IPS-15b (cell line): ENCODE data around the gene STK31.
A peak's percentile ranks its signal among the peaks of the same experiment; 100 is the strongest.
"Not testable (repeated sequence)": the region's sequence is repeated elsewhere in the genome, so short reads cannot be mapped to it uniquely, and the experiment has no call there.

Experiments used
- H3K27me3 ChIP-seq: one replicate; pipeline ENCODE4 v1.6.1; 2013; ENCODE audit warnings: low read length; ENCODE audit not compliant: control insufficient read depth, insufficient read depth
- H3K36me3 ChIP-seq: one replicate; pipeline ENCODE4 v1.6.1; 2013; ENCODE audit warnings: low read length; ENCODE audit not compliant: control insufficient read depth, insufficient read depth
- H3K4me1 ChIP-seq: one replicate; pipeline ENCODE4 v1.6.1; 2013; ENCODE audit warnings: mild to moderate bottlenecking, low read length; ENCODE audit not compliant: control insufficient read depth, insufficient read depth
- H3K4me3 ChIP-seq: one replicate; pipeline ENCODE4 v1.5.1; 2013; ENCODE audit warnings: low read depth, low read length
- H3K9ac ChIP-seq: one replicate; pipeline ENCODE4 v1.6.1; 2013; ENCODE audit warnings: low read depth, mild to moderate bottlenecking, low read length
- H3K9me3 ChIP-seq: one replicate; pipeline ENCODE4 v1.6.1; 2013; ENCODE audit warnings: mild to moderate bottlenecking, low read length; ENCODE audit not compliant: control insufficient read depth, insufficient read depth

STK31 gene

DNA sequence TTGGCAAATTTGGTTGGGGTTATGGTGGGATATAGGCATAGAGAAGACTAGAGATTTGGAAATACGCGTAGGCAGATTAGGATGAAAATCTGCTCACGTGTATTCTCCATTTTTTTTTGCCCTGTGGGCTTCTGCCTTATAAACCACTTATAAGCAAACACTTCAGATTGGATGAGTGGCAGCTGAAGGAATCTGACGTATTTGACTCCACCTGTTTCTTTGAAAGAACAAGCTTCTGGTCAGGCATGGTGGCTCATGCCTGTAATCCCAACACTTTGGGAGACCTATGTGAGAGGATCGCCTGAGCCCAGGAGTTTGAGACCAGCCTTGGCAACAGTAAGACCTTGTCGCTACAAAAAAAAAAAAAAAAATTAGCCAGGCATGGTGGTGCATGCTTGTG lies 5.1 kb downstream of the STK31 start:
- H3K9me3 ChIP-seq, result no peaks in the 10 kb centered on the region
- no peaks in the 10 kb centered on the region for H3K4me1 ChIP-seq

DNA sequence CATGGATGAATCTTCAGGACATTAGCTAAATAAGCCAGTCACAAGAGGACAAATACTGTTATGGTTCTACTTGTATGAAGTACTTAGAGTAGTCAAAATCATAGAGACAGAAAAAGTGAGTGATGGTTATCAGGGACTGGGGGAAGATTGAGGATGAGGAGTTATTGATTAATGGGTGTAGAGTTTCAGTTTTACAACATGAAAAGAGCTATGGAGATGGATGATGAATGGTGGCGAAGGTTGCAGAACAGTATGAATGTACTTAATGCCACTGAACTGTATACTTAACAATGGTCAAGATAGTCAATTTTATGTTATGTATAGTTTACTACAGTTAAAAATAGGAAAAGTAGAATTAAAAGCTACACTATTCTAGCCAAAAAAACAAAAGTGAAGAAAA lies 7.8 kb downstream of the STK31 start:
- Histone ChIP-seq H3K9me3 (no peaks in the 10 kb centered on the region), H3K9ac (no peak overlapping the region), H3K4me1 (no peaks in the 10 kb centered on the region), H3K27me3 (peaks cover 4% of the 10 kb centered on the region), H3K4me3 (no peak overlapping the region), H3K36me3 (no peaks in the 10 kb centered on the region)

More for the DNA sequence above, 5.1 kb downstream of the STK31 start:
- H3K36me3 ChIP-seq, result no peaks in the 10 kb centered on the region
- no peaks in the 10 kb centered on the region for H3K27me3 ChIP-seq
- H3K9ac ChIP-seq, result no peak overlapping the region
- no peak overlapping the region for H3K4me3 ChIP-seq

DNA sequence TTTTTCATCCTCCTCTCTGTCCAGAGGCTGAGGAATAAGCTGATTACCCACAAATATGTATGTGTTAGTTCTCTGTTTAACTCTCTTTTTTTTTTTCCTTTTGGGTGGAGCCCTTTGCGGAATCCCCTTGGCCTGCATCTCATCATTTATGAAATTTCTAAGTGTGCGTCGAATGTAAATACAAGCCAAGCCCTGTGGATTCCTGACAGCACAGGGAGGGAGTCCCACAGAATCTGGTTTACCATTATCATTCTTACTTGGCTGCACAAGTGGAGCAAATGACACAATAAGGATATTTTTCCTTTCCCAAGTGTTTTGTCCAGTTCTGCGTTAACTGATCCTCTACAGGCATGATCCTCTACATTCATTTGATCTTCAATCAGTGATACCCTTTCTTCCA lies 11.4 kb downstream of the STK31 start:
- Histone ChIP-seq H3K27me3 (peaks cover 26% of the 10 kb centered on the region), H3K9ac (no peak overlapping the region), H3K9me3 (no peaks in the 10 kb centered on the region), H3K4me3 (no peak overlapping the region), H3K4me1 (peaks cover 9% of the 10 kb centered on the region), H3K36me3 (no peaks in the 10 kb centered on the region)

DNA sequence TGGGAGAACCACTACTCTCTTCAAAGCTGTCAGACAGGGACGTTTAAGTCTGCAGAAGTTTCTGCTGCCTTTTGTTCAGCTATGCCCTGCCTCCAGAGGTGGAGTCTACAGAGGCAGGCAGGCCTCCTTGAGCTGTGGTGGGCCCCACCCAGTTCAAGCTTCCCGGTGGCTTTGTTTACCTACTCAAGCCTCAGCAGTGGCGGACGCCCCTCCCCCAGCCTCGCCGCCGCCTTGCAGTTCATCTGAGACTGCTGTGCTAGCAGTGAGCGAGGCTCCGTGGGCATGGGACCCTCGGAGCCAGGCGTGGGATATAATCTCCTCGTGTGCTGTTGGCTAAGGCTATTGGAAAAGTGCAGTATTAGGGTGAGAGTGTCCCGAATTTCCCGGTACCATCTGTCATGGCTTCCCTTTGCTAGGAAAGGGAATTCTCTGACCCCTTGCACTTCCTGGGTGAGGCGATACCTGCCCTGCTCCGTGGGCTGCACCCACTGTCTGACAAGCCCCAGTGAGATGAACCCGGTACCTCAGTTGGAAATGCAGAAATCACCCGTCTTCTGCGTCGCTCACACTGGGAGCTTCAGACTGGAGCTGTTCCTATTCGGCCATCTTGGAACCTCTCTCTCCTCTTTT lies 12.7 kb downstream of the STK31 start:
- peak overlapping the region; percentile 51 for H3K9ac ChIP-seq
- peak overlapping the region; percentile 59 for H3K4me3 ChIP-seq

DNA sequence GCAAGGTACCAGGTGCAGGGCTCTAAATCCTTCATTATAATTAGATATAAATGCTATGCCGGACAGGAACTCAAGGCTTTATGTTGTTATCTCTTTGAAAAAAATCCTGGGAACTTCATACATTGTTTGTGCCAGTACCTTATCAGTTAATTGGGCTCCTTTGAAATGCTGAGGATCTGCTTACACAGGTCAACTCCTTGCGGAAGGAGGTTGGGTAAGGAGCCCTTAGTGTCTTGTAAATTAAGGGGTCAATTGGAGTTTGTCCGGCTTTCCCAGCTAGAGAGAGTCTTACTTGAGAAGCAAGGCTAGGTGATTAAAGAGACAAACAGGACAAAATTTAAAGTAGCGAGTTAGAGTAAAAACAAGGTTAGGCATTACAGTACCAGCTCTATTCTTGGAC lies 14.1 kb downstream of the STK31 start:
- H3K4me1 ChIP-seq, H3K9me3 ChIP-seq, H3K9ac ChIP-seq, H3K36me3 ChIP-seq: not testable (repeated sequence)
- H3K4me3 ChIP-seq, result peak overlapping the region; percentile 8
- H3K27me3 ChIP-seq, result peaks cover 26% of the 10 kb centered on the region

More for the DNA sequence above, 12.7 kb downstream of the STK31 start:
- not testable (repeated sequence) for H3K9me3 ChIP-seq, H3K4me1 ChIP-seq, H3K36me3 ChIP-seq
- H3K27me3 ChIP-seq, result peaks cover 26% of the 10 kb centered on the region

DNA sequence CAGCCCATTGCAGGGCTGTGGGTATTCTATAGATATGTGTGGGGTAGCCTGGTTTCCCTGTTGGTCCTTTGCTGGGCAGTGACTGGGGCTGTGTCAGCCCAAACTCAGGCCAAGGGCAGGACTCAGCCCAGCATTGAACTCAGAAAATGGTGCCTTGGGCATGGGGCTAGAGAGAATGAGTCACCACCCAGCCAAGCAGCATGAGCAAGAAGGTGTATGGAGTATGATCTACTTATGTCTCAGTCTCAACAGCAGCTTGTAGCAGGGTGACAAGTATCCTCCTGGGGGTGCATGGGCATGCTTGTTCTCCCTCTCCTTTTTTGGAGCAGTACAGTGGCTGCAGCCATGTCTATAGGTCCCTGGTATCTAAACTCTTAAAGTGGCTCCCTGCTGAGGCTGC lies 32.0 kb downstream of the STK31 start:
- no peaks in the 10 kb centered on the region for H3K4me1 ChIP-seq
- H3K4me3 ChIP-seq, result no peak overlapping the region
- no peaks in the 10 kb centered on the region for H3K27me3 ChIP-seq
- no peak overlapping the region for H3K9ac ChIP-seq
- H3K36me3 ChIP-seq, result no peaks in the 10 kb centered on the region
- no peaks in the 10 kb centered on the region for H3K9me3 ChIP-seq

DNA sequence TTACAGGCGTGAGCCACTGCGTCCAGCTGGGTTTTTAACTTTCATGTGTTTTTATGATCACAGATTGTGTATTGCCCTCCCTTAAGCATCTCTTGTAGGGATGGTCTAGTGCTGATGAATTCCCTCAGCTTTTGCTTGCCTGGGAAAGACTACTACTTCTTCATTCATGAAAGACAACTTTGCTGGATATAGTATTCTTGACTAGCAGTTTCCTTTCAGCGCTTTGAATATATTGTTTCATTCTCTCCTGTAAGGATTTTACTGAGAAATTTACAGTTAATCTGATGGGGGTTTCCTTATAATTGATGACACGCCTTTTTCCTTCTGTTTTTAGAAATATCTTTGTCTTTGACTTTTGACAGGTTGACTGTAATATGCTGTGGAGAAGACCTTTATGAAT lies 33.2 kb downstream of the STK31 start:
- H3K9me3 ChIP-seq, result no peaks in the 10 kb centered on the region
- H3K4me3 ChIP-seq, result no peak overlapping the region
- no peak overlapping the region for H3K9ac ChIP-seq
- H3K27me3 ChIP-seq, result no peaks in the 10 kb centered on the region
- no peaks in the 10 kb centered on the region for H3K4me1 ChIP-seq
- no peaks in the 10 kb centered on the region for H3K36me3 ChIP-seq

DNA sequence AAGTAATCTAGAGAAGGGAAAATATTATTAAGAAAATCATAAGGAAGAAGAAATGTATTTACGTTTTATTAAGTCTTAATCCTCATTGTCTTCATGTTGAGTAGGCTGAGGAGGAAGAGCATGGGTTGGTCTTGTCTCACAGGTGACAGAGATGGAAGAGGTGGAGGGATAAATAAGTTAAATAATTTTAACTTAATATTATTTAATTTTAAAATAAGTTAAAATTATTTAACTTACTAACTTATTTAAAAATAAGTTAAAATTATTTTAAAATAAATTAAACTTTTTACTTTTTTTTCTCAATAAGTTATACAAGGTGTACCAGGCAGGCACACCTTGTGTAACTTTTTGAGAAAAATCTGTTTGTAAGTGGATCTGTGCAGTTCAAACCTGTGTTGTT lies 36.6 kb downstream of the STK31 start:
- H3K36me3 ChIP-seq, result no peaks in the 10 kb centered on the region
- H3K9me3 ChIP-seq, result no peaks in the 10 kb centered on the region
- no peak overlapping the region for H3K4me3 ChIP-seq
- no peaks in the 10 kb centered on the region for H3K4me1 ChIP-seq
- H3K27me3 ChIP-seq, result no peaks in the 10 kb centered on the region
- H3K9ac ChIP-seq, result no peak overlapping the region

DNA sequence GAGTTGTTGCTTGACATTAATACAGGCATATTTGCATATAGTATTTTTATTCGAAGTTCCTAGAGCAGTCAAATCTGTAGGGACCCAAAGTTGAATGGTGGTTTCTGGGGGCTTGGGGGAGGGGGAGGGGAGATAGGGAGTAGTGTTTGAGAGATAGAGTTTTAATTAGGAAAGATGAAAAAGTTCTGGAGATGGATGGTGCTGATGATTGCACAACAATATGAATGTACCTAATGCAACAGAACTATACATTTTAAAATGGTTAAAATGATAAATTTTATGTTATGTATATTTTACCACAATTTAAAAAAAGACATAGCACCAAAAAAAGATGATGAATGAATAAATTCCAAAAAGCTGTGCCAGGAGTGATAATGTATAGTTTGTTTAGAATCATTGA lies 41.8 kb downstream of the STK31 start:
- H3K9ac ChIP-seq, result no peak overlapping the region
- H3K36me3 ChIP-seq, result no peaks in the 10 kb centered on the region
- no peaks in the 10 kb centered on the region for H3K9me3 ChIP-seq
- no peaks in the 10 kb centered on the region for H3K27me3 ChIP-seq
- H3K4me3 ChIP-seq, result no peak overlapping the region
- H3K4me1 ChIP-seq, result no peaks in the 10 kb centered on the region

DNA sequence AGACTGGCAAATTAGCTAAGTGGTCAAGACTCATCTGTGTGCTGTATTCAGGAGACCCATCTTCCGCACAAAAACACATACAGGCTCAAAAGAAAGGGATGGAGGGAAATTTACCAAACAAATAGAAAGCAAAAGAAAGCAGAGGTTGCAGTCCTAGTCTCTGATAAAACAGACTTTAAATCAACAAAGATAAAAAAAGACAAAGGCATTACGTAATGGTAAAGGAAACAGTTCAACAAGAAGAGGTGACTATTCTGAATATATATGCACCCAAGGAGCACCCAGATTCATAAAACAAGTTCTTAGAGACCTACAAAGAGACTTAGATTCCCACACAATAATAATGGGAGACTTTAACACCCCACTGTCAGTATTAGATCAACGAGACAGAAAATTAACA lies 48.8 kb downstream of the STK31 start:
- H3K4me1 ChIP-seq, H3K9ac ChIP-seq, H3K27me3 ChIP-seq, H3K9me3 ChIP-seq, H3K36me3 ChIP-seq, H3K4me3 ChIP-seq: not testable (repeated sequence)

DNA sequence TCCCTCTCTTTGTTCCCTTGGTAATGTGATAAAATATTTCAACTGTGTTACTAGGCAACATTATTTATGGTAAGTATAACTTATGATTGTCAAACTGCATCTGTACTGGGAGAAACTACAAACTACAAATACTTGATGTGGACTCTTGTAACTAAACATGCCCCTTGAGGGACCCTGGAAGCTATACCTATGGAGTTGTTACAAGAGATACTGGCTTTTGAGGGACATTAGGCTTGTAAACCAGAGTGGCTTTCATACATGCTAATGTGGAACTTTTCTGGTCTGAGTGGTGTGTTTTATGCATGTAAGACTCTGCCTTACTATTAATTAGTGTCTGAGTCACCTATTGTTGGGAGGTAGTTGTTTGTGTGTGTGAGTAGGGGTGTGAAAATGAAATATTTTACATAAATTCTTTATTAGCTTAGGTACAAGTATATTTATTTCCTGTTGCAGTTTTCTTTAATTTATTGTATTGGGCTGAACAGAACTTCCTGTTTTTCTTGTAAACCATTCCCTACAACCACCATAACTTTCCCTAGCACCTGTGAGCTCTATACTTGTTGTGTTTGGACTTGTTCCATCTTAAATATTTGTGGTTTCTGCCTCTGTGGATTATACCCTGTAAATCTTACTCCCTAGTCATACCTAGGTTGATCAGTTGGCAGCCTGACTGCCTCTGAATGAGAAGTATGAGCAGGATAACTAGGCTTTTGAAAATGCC lies 49.8 kb downstream of the STK31 start:
- H3K4me1 ChIP-seq, result peaks cover 3% of the 10 kb centered on the region
- H3K4me3 ChIP-seq, result no peak overlapping the region
- no peaks in the 10 kb centered on the region for H3K9me3 ChIP-seq

DNA sequence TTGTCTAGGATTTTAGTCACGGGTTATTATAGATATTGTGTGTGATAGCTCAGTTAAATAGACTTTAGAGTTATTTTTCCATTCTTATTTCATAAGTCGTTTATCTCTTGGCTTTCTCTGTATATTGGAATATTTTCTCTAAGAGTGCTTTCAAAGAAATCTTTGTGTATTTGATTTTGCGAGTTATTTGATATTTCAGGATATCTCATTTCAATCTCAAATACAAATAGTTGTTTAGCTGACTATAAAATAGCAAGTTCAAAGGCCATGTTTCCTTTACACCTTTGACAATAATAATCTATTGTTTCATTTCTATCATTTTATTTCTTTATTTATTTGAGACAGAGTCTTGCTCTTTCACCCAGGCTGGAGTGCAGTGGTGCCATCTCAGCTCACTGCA lies 55.9 kb downstream of the STK31 start:
- H3K9me3 ChIP-seq, result no peaks in the 10 kb centered on the region
- peaks cover 6% of the 10 kb centered on the region for H3K4me1 ChIP-seq
- no peaks in the 10 kb centered on the region for H3K36me3 ChIP-seq
- no peak overlapping the region for H3K4me3 ChIP-seq
- no peaks in the 10 kb centered on the region for H3K27me3 ChIP-seq
- H3K9ac ChIP-seq, result no peak overlapping the region

More for the DNA sequence above, 49.8 kb downstream of the STK31 start:
- Histone ChIP-seq H3K36me3 (no peaks in the 10 kb centered on the region), H3K27me3 (no peaks in the 10 kb centered on the region), H3K9ac (no peak overlapping the region)
